ENCODE measurements around the gene SEMA4B.

The SEMA4B gene

DNA sequence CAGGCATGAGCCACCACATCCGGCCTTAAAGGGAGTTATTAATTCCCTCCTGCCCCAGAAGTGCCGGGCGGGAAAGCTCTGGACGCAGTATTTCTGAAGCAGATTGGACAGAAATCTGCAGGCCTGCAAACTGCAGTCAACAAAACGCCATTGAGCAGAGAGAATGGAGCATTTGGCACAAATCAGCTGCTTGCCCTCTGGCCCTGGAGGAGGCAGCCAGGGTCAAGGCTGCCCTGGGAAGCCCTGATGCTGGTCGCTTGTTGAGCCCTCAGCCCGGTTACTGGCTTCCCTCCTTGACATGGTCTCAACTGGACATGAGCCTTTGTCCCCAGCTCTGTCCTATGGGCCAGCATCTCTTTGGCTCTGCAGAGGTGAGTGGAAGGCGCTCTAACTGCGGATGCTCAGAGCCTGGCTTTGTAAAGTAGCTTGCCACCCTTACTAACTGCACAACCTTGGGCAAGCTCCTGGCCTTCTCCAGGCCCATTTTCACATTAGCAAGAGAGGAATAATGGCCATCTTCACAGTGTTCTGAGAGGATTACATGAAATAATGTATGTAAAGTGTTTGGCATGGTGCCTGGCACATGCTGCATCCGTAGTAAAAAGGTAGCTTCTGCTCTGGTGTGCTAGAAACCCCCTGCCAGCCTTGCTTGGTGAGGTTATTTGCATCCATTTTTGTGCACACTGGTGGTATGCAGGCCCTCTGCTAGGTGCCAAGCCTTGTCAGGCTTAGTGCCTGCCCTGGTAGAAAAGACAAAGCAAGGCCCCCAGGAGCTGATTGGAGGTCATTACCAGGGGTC is 4.1 kb downstream of the SEMA4B start:
- no peak for DNase-seq (ENCODE audit: low read depth)

DNA sequence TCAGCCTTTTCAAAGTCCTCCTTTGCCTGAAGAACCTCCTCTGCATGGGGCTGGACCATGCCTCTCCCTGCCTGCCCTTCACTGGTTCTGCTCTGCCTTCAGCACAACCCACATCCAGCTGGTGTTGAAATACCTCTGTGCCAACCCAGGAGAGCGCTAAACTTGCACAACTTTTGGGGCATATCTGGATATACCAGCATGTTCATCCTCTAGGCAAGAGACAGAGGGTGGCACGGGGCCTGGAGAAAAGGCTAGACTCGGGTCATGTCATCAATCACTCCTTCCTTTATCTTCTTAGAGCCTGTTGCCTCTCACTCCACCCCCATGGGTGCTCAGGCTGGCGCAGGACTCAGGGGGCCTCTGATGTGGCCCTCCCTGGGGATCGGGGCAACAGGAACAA is 4.8 kb downstream of the SEMA4B start:
- DNase-seq (ENCODE audit: low read depth): no peak

DNA sequence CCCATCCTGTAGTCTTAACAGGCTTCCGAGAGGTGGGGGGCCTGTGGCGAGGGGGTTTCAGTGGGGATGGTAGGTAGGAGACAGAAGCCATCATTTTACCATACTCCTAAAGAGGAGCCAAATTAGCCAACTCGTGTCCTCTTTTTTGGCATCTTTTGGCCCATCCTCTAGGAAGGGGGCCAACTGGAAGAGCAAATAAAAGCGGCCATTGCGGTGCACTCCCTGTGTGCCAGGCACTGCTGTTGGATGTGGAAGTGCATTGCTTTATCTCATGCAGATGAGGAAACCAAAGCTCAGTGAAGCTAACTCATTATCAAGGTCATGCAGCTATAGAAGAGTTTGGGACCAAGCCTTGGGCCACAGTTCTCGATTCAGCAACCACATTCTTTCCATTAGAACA is 6.1 kb downstream of the SEMA4B start:
- DNase-seq (ENCODE audit: low read depth): no peak

DNA sequence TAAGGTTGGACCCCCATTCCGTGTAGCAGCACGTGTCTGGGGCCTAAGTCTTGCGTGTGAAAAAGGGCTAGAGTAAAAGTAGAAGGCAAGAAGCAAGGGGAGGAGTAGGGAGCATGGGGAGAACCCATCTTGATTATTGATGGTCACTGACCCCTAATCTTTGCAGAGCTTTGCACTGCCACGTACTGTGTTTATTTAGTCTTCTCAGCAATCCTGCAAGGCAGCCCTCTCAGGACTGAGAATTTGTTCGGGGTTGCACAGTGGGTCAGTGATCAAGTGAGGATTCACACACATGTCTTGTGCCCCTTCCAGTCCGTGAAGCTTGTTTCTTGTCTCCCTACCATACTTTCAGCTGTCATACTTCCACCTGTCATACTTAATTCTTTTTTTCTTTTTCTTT is 7.2 kb downstream of the SEMA4B start:
- no peak for DNase-seq (ENCODE audit: low read depth)

DNA sequence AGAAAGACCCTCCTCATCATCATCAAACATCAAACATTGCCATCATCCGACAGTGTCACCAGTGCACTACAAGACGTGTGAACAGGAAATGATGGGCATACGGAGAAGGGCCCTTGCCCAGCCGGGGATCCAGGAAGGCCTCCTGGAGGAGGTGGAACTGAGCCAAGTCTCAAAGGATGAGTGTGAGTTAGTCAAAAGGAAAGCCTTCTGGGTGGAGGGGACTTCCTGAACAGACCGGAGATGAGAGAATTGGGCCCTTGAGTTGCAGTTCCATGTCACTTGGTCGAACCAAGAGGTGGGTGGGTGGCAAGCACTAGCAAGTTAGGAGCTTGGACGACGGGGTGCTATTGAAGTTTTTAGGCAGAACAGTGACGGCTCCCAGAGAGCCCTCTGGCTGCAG is 8.5 kb downstream of the SEMA4B start:
- DNase-seq (ENCODE audit: low read depth): no peak

DNA sequence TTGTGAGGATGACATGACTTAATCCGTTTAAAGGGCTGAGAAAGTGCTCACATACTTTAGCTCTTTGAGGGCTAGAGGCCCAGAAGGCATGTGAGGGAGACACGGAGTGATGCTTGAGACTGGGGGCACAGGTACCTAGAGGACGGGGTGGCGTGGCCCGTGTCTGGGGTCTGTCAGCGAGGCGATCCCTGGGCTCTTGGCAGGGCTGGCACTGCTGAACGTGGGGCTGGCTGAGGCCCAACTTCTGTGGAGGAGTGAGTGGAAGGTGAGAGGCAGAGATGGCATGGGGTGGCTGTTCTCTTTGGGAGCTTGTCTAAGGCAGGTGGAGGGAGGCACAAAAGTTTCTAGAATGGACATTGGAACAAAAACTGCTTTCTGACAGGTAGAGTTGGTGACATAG is 9.5 kb downstream of the SEMA4B start:
- no peak for DNase-seq (ENCODE audit: low read depth)

DNA sequence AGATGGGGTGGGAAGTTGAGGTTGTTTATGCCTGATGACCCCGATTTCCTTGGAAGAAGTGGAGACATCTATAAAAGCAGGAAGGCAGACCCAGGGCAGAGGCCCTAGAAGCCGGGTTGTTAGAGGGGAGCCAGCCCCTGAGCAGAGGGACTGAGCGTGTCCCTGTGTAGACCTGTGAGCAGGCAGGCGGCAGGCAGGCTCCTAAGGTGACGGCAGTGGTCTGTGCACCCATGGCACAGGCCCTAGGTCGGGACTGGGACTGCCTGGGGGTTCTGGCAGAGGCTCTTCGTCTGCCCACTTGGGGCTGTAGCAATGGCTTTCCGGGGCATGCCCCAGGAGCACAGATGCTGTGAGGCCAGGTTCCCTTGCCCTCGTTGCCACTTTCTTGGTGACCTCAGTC is 9.9 kb downstream of the SEMA4B start:
- no peak for DNase-seq (ENCODE audit: low read depth)

DNA sequence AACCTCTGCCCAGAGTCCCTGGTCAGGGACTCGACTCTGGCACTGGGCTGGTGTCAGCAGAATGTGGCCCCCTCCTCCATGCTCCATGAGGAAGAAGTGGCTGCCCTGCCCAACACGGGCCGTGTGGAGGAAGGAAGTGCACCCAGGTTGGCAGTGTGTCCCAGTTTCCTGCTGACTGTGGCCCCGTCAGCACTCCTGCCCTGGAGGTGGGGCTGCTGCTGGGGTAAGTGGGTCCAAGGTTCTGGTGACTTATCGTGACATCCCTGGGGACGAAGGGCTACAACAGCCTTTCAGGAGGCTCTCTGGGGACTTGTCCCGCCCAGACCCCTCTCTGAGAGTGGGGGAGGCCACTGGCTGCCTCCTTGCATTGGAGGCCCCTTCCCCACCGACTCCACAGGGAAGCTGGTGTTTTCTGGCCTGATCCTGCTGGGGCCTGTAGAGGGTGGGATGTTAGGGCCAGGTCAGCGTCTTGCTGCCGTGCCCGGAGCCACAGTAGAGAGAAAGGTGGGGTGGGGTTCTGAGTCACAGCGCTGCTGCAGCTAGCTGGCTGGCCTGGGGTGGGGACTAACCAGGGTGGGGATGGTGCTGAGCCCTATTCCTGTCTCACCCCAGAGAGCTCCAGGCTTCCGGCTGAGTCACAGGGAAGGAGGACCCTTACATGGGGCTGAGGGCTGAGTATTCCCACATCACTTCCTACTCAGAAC is 10.5 kb downstream of the SEMA4B start:
- no peak for DNase-seq (ENCODE audit: low read depth)

DNA sequence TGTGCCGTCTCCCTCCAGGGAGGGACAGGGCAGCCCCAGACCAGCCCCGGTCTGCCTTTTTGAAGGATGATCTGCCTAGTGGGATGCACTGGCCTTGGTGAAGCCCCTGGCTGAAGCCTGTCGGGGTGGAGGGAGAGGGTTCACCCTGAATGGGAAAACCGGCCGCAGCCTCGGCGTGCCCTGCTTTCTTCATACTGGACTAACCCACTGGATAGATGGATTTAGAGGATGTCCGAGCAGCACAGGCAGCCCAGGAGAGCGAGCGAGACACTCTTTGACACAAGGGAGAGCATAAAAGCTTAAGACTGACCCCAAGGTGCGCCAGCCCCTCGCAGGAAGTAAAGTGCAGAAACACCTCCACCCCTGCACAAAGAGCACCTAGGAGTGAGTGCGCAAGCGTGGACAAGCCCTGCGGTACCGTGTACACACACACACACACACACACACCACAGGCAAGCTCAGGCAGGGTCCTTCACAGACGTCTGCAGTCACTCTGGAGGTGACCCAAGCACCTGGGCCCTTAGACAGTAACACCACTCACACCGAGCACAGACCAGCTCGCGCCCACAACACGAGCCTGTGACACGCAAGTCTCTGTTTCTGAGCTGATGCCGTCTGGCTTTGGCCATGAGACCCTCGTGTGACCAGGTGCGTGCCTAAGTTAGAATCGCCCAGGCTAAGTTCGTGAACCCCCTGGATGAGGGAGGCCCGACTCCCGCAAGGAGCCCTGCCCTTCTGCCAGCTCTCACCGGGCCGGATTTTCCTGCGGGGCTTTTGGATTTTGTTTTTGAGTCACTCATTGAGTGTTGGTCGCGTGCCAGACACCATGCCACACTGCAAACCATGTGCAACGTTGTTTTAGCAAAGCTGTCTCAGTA is 11.3 kb downstream of the SEMA4B start:
- no peak for DNase-seq (ENCODE audit: low read depth)

DNA sequence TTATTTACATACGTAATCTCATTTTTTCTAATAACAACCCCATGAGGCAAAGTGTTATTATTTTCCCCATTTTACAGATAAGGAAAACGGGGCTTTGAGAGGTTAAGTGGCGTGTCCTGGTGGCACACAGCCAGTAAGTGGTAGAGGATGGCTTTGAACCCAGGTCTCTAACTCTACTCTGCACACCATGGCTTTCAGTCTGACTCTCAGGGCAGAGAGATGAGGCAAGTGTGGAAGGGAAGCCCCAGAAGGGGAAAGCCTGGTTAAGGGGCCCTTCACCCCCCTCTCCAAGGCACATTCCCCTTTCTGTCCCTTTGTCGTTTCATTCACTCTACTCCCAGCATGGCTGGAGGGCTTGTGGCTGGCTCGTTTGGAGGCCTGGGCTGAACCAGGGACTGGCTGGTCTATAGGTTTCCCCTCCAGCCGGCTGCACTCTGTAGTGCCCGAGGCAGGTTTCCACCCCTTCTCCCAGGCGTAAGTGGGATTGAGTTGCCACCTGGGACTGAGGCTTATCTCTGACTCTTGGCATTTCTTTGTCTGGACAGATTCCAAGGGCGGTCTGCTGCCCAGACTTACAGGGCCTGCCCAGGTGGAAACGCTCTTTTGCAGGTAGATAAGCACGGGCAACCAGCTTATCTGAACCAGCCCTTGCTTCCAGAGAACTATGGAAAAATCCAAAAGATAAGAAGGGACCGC is 12.1 kb downstream of the SEMA4B start:
- DNase-seq (ENCODE audit: low read depth): no peak

DNA sequence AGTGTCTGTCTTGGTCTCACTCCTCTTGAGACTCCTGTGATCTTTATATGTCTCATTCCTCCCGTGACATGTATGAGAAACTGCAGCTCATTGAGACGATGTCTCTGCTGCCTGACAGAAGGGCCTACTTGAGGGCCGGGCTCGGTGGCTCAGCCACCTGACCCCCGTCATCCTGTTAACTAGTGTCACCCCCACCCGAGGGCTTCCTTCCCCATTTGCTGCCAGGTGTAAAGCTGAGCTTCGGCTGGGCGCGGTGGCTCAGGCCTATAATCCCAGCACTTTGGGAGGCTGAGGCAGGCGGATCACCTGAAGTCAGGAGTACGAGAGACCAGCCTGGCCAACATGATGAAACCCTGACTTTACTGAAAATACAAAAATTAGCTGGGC is 12.7 kb downstream of the SEMA4B start:
- DNase-seq (ENCODE audit: low read depth): no peak

DNA sequence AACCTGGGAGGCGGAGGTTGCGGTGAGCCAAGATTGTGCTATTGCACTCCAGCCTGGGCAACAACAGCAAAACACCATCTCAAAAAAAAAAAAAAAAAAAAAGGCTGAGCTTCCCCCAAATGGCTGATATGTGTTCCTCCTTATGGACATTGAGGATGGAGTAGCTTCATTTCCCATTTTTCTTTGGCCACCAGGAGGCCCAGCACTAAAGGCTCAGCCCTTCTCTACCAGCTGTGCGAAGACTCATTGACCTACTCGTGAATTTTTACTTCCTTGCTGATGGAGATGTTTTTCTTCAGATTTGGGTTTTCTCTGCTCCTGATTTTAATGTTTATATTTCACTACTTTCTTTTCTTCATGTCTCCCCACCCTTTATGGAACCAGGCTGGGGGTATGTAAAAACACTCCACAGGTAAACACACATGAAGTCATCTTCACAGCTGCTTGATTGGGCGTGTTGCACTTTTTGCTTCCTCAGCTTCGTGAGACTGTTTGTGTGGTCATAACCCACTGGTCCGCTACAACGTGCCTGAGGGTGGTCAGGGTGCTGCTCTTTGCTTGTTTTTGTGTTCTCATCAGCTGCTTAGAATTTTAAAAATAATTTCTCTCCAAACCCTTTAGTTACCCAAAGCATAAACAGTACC is 13.5 kb downstream of the SEMA4B start:
- no peak for DNase-seq (ENCODE audit: low read depth)

DNA sequence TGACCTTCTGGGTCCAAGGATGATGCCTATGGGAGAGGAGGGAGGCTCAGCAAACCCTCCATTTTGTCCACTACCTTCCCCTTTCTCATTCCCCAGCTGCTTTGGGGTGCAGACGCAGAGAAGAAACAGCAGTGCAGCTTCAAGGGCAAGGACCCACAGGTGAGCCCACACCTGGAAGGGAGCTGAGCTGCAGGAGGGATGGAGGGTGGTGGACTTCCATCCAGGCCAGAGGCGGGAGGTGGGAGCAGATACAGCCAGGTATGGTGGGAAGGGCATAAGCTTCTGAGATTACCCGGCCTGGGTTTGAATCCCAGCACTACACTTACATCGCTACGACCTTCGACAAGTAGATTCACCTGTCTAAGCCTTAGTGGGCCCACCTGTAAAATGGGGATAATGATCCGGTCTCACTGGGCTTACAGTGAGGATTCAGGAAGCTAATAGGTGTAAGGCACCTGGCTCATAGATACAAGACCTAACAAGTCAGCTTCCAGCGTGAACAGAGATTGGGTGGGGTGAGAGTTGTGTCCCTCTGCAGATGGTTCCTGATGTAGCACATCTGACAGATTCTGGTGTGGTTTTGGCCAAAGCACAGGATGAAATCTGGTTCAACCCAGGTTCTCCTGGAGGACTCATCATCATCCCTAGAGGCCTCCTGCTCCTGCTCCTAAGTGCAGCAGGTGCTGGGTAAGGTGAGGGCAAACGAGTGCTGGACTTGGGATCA is 16.7 kb downstream of the SEMA4B start:
- DNase-seq (ENCODE audit: low read depth): no peak

DNA sequence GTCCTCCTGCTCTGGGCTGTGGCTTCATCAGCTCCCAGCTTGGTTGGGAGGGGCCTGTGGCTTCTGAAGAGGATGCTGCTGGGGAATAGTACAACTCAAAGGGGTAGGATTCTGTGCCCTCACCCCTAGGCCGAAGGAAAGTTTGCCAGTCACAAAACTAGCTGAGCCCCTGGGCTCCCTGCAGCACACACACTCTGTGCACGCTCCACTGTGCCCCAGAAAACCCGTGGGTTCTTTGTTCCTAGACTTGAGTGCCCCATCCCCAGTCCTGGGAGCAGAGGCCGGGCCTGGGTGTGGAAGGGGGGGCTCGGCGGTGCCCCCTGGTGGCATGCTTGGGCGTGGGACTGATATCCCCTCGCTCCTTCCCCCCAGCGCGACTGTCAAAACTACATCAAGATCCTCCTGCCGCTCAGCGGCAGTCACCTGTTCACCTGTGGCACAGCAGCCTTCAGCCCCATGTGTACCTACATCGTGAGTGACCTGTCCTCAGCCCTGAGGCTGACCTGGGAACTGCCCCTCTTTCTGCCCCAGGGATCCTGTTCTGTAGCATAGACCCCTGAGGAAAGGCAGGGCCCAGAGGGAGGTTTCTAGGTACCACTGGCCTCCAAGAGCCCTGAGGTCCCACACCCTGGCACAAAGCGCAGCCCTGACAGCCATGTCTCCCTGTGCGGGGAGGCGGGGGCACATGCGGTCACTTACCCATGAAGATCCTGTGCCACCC is 18.5 kb downstream of the SEMA4B start:
- peak; percentile 41 for DNase-seq (ENCODE audit: low read depth)

DNA sequence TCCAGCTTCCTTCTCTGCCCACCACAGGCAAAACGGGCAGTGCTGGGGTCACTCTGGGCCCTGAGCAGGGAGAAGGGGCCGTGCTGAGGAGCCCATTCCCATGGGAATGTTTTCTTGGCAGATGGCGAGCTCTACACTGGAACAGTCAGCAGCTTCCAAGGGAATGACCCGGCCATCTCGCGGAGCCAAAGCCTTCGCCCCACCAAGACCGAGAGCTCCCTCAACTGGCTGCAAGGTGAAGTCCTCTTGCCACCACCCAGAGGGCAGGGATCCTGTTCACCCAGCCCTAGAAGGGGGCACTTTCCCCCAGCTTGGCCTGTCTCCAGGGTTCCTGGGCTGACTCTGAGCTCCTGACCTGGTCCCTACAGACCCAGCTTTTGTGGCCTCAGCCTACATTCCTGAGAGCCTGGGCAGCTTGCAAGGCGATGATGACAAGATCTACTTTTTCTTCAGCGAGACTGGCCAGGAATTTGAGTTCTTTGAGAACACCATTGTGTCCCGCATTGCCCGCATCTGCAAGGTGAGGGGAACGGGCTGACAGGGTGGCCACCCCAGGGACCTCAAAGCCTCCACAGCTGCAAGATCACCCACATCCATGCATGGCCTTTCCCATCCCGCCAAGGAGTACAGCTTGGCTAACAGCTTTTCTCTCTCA is 20.2 kb downstream of the SEMA4B start:
- no peak for DNase-seq (ENCODE audit: low read depth)

DNA sequence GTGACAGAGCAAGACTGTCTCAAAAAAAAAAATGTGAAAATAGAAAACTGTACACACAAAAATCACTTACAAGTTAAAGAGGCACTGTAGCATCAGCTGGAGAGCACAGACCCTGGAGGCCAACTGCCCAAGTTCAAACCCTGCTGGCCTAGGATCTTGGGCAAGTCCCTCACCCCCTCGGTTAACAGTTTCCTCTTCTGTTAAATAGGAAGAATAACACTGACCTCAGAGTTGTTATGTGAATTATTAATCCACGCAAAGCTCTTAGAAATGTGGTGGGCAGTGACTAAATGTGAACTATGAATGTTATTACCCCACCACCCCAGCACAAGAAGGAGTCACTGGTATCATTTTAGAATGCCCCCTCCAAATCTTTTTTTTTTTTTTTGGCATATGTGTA is 21.4 kb downstream of the SEMA4B start:
- no peak for DNase-seq (ENCODE audit: low read depth)

DNA sequence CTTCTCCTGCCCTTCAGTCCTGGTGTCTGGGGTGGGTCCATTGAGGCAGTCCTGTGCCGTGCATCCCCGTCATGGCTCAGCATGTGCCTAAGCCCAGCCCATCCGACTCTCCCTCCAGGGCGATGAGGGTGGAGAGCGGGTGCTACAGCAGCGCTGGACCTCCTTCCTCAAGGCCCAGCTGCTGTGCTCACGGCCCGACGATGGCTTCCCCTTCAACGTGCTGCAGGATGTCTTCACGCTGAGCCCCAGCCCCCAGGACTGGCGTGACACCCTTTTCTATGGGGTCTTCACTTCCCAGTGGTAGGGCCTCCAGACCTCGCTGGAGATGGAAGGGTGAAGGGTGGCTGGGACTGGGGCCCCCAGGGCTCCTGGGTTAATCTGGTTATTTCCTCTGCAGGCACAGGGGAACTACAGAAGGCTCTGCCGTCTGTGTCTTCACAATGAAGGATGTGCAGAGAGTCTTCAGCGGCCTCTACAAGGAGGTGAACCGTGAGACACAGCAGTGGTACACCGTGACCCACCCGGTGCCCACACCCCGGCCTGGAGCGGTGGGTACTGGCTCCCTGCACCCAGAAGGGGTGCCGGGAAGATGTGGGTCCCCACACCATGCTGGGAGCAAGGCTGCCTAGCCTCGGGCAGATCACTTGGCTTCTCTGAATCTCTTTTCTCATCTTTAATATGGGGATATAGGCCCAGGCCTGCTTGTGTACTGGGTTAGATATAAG is 22.5 kb downstream of the SEMA4B start:
- no peak for DNase-seq (ENCODE audit: low read depth)

DNA sequence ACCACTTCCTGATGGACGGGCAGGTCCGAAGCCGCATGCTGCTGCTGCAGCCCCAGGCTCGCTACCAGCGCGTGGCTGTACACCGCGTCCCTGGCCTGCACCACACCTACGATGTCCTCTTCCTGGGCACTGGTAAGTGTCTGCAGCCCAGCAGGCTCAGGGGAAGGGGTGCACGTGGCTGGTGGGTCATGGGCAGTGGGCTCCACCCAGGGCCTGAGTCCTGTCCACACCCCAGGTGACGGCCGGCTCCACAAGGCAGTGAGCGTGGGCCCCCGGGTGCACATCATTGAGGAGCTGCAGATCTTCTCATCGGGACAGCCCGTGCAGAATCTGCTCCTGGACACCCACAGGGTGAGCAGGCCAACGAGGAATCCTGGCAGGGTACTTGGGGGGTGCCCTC is 23.9 kb downstream of the SEMA4B start:
- no peak for DNase-seq (ENCODE audit: low read depth)
